NT2/D1 (cell line): Measurements from ENCODE around the gene C4orf50.
"Not testable (repeated sequence)": the region's sequence is repeated elsewhere in the genome, so short reads cannot be mapped to it uniquely, and the experiment has no call there.

ENCODE experiments used
- SUZ12 ChIP-seq: IDR thresholded peaks from 2 replicates; pipeline ENCODE4 v1.6.1; 2011; ENCODE audit not compliant: insufficient read length, insufficient read depth; ENCODE audit errors: extremely low read depth
- YY1 ChIP-seq: IDR thresholded peaks from 2 replicates; pipeline ENCODE4 v1.6.1; 2011; ENCODE audit not compliant: insufficient read length, insufficient read depth
- ZNF274 ChIP-seq: IDR thresholded peaks from 2 replicates; pipeline ENCODE4 v1.6.1; 2011; ENCODE audit warnings: mild to moderate bottlenecking, low read depth, low read length

GRCh38 chr4:5946653-5947052 is 71.6 kb downstream of the C4orf50 start:
- not testable (repeated sequence) for TF ChIP-seq SUZ12, YY1, ZNF274
